Pancreas (tissue), 10 donors: Measurements from ENCODE around the gene GDF11. TPM values are rescaled to one million over a fixed set of nuclear protein-coding genes. Genes with fewer than 3 reads are reported as not detected.

Experiments used
- ATAC-seq, 4 donors: fragments of 200-7000 bp; cut with Tn5 transposase; one replicate each; pipeline versions ENCODE4 v1.8.0 to v1.9.1; 2020; ENCODE audit warnings: mild to moderate bottlenecking in 4 of 4, moderate library complexity in 4 of 4
- DNase-seq, 6 donors: peaks; one replicate each; pipeline ENCODE4 v3.0.0-alpha.2; 2020
- FAIRE-seq: peaks from 2 replicates; lab custom pipeline; 2012; peaks lifted over from hg19 to GRCh38; lab: Jason Lieb, UNC
- H3K27ac ChIP-seq, 4 donors: fragments of 200-600 bp; sonication (generic); 1 replicate in 3 of 4; 2 replicates in 1 of 4; pipeline versions ENCODE4 v1.5.0 to v1.8.0; 2020
- H3K27me3 ChIP-seq, 4 donors: fragments of 200-600 bp; one replicate each; pipeline ENCODE4 v1.8.0; 2021
- H3K36me3 ChIP-seq, 3 donors: fragments of 200-600 bp; sonication (generic) in 1 of 3; one replicate each; pipeline versions ENCODE4 v1.5.0 to v1.8.0; 2020 to 2021
- H3K4me1 ChIP-seq, 3 donors: fragments of 200-600 bp; one replicate each; pipeline ENCODE4 v1.8.0; 2021
- H3K4me3 ChIP-seq, 4 donors: fragments of 200-600 bp; sonication (generic) in 2 of 4; one replicate each; pipeline versions ENCODE4 v1.5.0 to v1.8.0; 2020 to 2021
- H3K9me3 ChIP-seq, 4 donors: fragments of 200-600 bp; one replicate each; pipeline ENCODE4 v1.8.0; 2021
- CTCF ChIP-seq, 4 donors: fragments of 200-600 bp; sonication (generic) in 3 of 4; IDR thresholded peaks; one replicate each; pipeline versions ENCODE4 v1.5.0 to v1.8.0; 2021; ENCODE audit warnings: antibody characterized with exemption in 4 of 4
- WGBS, 2 donors: extraction: QIAGEN DNeasy Blood & Tissue Kit; methylation state at CpG; one replicate each; pipeline ENCODE4 v1.1.7; 2013; 5-methylcytosine and 5-hydroxymethylcytosine counted together
- intact Hi-C, 3 donors: fragments of 100-400 bp; cut with DNase I; formaldehyde crosslinking; loops; one replicate each; pipeline versions ENCODE4 v1.11.1 to v1.14.2; 2022
- polyA plus RNA-seq, 2 donors: library from polyadenylated mRNA; stranded (reverse); fragments of 200-250 nt; gene quantifications; one replicate each; pipeline ENCODE4 v1.2.3, GENCODE V29; 2013
- total RNA-seq, 6 donors: library from RNA; stranded (reverse); fragmentation: NEBNext Ultra II Directional in 4 of 6; extraction: Animal tissue kit (Norgen Biotek cat#: 25700) in 4 of 6; gene quantifications; one replicate each; pipeline versions ENCODE4 v1.2.1 to v1.2.4, GENCODE V29; 2021 to 2023
- donor health status: healthy with polysubstance abuse.
- donor health status: DM: no; HTN: no; CAD: no; lungs with moderate emphysema.
- donor health status: DM: no; HTN: no; CAD: no.
- donor health status: control.
- donor health status: control.
- donor health status: Bipolar disorder and iron deficiency.
- donor health status: DM: yes; HTN: yes; CAD: no.
- donor health status: DM: no; HTN: no; CAD: no.
- donor health status: DM: no; HTN: no; CAD: no.
- donor health status: DM: yes; HTN: yes; CAD: no.

GDF11 gene
- total and polyA plus RNA-seq, 8 donors = 0.91 to 3.5 (median 1.3) TPM

- intact Hi-C loops = no loop called here
- Histone ChIP-seq H3K27me3 (no peaks in the 10 kb centered on the region), H3K27ac (no peak overlapping the region), H3K36me3 (no peaks in the 10 kb centered on the region), H3K4me3 (no peak overlapping the region), H3K9me3 (no peaks in the 10 kb centered on the region), H3K4me1 (no peaks in the 10 kb centered on the region)
- no peak for TF ChIP-seq CTCF (IDR thresholded peaks at IDR 0.05)
- ATAC-seq (no peak), FAIRE-seq (no peak), DNase-seq (peak in 1 of 6 donors; percentile 7)
- WGBS, 2 donors = 83 to 89% methylated on average over 1 of the region's 1 CpG
Observed at GRCh38 chr12:55698965-55699364, 44.0 kb upstream of the GDF11 start.

DNA sequence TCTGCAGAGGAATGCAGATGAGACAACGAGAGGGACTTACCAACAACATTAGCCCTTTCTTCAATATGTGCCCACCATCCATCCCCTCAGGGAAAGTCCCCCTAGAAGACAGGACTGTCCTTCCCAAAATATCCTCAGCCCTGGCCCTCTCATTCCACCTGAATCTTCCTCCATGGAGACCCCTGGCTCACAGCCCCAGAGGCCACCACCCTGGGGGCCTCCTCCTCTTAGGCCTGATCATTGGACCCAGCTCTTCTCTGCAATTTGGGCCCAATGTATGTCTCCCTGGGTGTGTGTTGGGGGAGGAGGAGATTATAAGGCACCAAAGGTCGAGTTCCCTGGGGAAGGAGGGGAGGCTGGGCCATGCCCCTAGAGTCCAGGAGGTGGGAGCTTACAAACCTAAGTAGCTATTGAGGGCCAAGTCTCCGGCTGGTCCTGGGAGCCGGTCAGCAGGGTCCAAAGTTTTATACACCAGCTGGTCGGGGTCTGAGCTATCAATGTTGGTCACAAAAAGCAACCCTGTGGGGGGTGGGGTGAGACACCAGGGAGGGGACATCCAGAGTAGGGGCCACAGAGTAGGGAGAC is 43.4 kb upstream of the GDF11 start:
- Histone ChIP-seq H3K9me3 (no peaks in the 10 kb centered on the region), H3K4me3 (no peak overlapping the region), H3K4me1 (no peaks in the 10 kb centered on the region), H3K27ac (no peak overlapping the region), H3K27me3 (no peaks in the 10 kb centered on the region), H3K36me3 (no peaks in the 10 kb centered on the region)
- no peak for FAIRE-seq
- intact Hi-C loops = no loop called here
- 58 to 62% methylated on average over 5 of the region's 5 CpGs for WGBS, 2 donors
- DNase-seq = peak in 1 of 6 donors; percentile 23
- TF ChIP-seq CTCF (IDR thresholded peaks at IDR 0.05) = no peak
- ATAC-seq = no peak

- FAIRE-seq = no peak
- no peak for TF ChIP-seq CTCF (IDR thresholded peaks at IDR 0.05)
- H3K9me3 ChIP-seq = no peaks in the 10 kb centered on the region
Observed at GRCh38 chr12:55700255-55701018, 42.5 kb upstream of the GDF11 start.

GRCh38 chr12:55702861-55703260 is 40.1 kb upstream of the GDF11 start:
- intact Hi-C loops = no loop called here
- Histone ChIP-seq H3K36me3 (no peaks in the 10 kb centered on the region), H3K9me3 (no peaks in the 10 kb centered on the region), H3K4me1 (peaks cover 0 to 4% (median 0%) of the 10 kb centered on the region in 3 donors), H3K27ac (no peak overlapping the region), H3K4me3 (no peak overlapping the region), H3K27me3 (no peaks in the 10 kb centered on the region)
- 87 to 89% methylated on average over 8 of the region's 8 CpGs for WGBS, 2 donors
- DNase-seq = no peak
- TF ChIP-seq CTCF (IDR thresholded peaks at IDR 0.05) = no peak
- FAIRE-seq = no peak
- no peak for ATAC-seq

More at GRCh38 chr12:55700255-55701018, 42.5 kb upstream of the GDF11 start:
- ATAC-seq (no peak), DNase-seq (peak in 1 of 6 donors; percentile 50)
- 77 to 82% methylated on average over 21 of the region's 21 CpGs for WGBS, 2 donors
- Histone ChIP-seq H3K27ac (no peak overlapping the region), H3K36me3 (no peaks in the 10 kb centered on the region), H3K27me3 (no peaks in the 10 kb centered on the region), H3K4me1 (no peaks in the 10 kb centered on the region), H3K4me3 (no peak overlapping the region)
- intact Hi-C loops = no loop called here

- no peak overlapping the region for H3K27ac ChIP-seq
- H3K36me3 ChIP-seq = no peaks in the 10 kb centered on the region
- no peak for ATAC-seq
- 72 to 77% methylated on average over 2 of the region's 2 CpGs for WGBS, 2 donors
- H3K27me3 ChIP-seq = no peaks in the 10 kb centered on the region
- H3K4me1 ChIP-seq = peaks cover 0 to 4% (median 0%) of the 10 kb centered on the region in 3 donors
- no peak overlapping the region for H3K4me3 ChIP-seq
- intact Hi-C loops = no loop called here
- DNase-seq = no peak
- no peaks in the 10 kb centered on the region for H3K9me3 ChIP-seq
- no peak for TF ChIP-seq CTCF (IDR thresholded peaks at IDR 0.05)
- FAIRE-seq = no peak
Observed at GRCh38 chr12:55703288-55703687, 39.6 kb upstream of the GDF11 start.
